Prostate gland (tissue), 2 donors: ENCODE results near the gene GH2. TPM values are rescaled to one million over a fixed set of nuclear protein-coding genes. Genes with fewer than 3 reads are reported as not detected.

Source experiments
- DNase-seq: peaks from one replicate; pipeline ENCODE4 v3.0.0-alpha.2; 2019; ENCODE audit warnings: low spot score
- H3K27ac ChIP-seq, 2 donors: fragments of 200-600 bp; sonication (generic); 2 replicates each; pipeline ENCODE4 v1.5.1; 2017 to 2019
- H3K27me3 ChIP-seq: fragments of 200-600 bp; sonication (generic); replicated peaks from 2 replicates; pipeline ENCODE4 v1.5.1; 2019; ENCODE audit not compliant: insufficient read depth
- H3K36me3 ChIP-seq, 2 donors: fragments of 200-600 bp; sonication (generic); 1 replicate in 1 of 2; 2 replicates in 1 of 2; pipeline versions ENCODE4 v1.5.1 to v1.8.1; 2017 to 2019
- H3K4me1 ChIP-seq: fragments of 200-600 bp; sonication (generic); replicated peaks from 2 replicates; pipeline ENCODE4 v1.5.1; 2019
- H3K4me3 ChIP-seq, 2 donors: fragments of 200-600 bp; sonication (generic); 2 replicates each; pipeline ENCODE4 v1.5.1; 2017 to 2019
- H3K9me3 ChIP-seq: fragments of 200-600 bp; sonication (generic); 2 replicates; pipeline ENCODE4 v1.5.1; 2017
- CTCF ChIP-seq, 4 experiments: fragments of 200-600 bp in 2 of 4; fragments of 450-650 bp in 2 of 4; sonication (generic) in 2 of 4; IDR thresholded peaks; 1 replicate in 3 of 4; 2 replicates in 1 of 4; pipeline ENCODE4 v1.5.1; 2016 to 2019; ENCODE audit warnings: antibody characterized with exemption in 4 of 4, mild to moderate bottlenecking in 2 of 4, moderate library complexity in 2 of 4
- POLR2A ChIP-seq: fragments of 450-650 bp; IDR thresholded peaks from one replicate; pipeline ENCODE4 v1.6.1; 2016; ENCODE audit warnings: antibody characterized with exemption, mild to moderate bottlenecking
- POLR2AphosphoS5 ChIP-seq: sonication (generic); formaldehyde crosslinking; IDR thresholded peaks from one replicate; pipeline ENCODE4 v1.6.1; 2017; ENCODE audit warnings: antibody characterized with exemption
- WGBS: methylation state at CpG from one replicate; pipeline ENCODE4 v1.1.5; 2018; 5-methylcytosine and 5-hydroxymethylcytosine counted together
- intact Hi-C: fragments of 100-400 bp; cut with DNase I; formaldehyde crosslinking; loops from one replicate; pipeline ENCODE4 v1.14.2; 2022
- total RNA-seq, 2 donors: library from RNA; depleted of rRNA; stranded (reverse); fragments of >200 nt; gene quantifications; one replicate each; pipeline ENCODE4 v1.1.0, GENCODE V29; 2016

The GH2 gene
- total RNA-seq, 2 donors from 2014 or later, result not detected

DNA sequence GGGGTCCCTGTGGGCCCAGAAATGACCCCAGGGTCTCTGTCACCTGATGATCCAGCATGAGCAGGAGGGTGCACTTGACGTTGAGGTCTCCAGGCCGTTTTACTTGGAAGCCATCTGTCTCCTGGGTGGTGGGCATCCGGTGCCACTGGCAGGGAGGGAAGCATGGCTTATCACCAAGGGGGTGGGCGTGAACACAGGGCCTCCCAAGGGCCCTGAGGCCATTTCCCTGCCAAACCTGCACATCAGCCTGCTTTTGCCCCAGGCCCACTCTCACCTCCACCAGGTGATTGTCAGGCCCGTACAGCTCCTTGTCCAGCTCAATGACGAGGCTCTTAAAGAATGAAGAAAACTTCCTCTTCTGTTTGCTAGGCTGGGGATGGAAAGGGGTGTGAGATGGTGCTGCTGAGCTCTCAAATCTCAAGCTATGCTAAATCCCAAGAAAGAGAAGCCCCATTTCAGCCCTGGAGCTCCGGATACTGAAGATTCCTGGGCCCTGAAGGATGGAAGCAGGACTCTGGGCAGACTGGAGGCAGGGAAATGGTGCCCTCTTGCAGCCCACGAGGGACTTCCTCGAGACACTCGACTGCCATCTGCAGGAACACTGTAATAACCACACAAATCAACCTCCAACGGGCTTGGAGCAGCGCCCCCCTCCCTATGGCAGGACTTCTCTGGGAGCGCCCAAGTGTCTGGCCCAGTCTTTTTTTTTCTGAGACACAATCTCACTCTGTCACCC is 47.1 kb downstream of the GH2 start:
- Histone ChIP-seq H3K4me1 (peaks cover 23% of the 10 kb centered on the region), H3K27ac (peak overlapping the region; percentile 17 to 35), H3K4me3 (no peak overlapping the region), H3K9me3 (no peaks in the 10 kb centered on the region), H3K27me3 (no peaks in the 10 kb centered on the region), H3K36me3 (peaks cover 34 to 49% of the 10 kb centered on the region in 2 donors)
- WGBS, result 35% methylated on average over 13 of the region's 13 CpGs
- TF ChIP-seq POLR2AphosphoS5, result peak; percentile 51
- TF ChIP-seq CTCF (IDR thresholded peaks at IDR 0.05), result peak in 3 of 4 experiments; percentile 25 to 62 (median 57)
- no peak for TF ChIP-seq POLR2A
- peak; percentile 60 for DNase-seq
- intact Hi-C loops, result no loop called here

- Histone ChIP-seq H3K36me3 (peaks cover 34 to 49% of the 10 kb centered on the region in 2 donors), H3K4me1 (peaks cover 16% of the 10 kb centered on the region), H3K27me3 (no peaks in the 10 kb centered on the region), H3K4me3 (no peak overlapping the region), H3K9me3 (no peaks in the 10 kb centered on the region), H3K27ac (no peak overlapping the region)
- 87% methylated on average over 15 of the region's 15 CpGs for WGBS
- TF ChIP-seq CTCF (IDR thresholded peaks at IDR 0.05) (no peak), POLR2AphosphoS5 (no peak), POLR2A (no peak)
- DNase-seq, result no peak
- intact Hi-C loops, result no loop called here
Observed at GRCh38 chr17:63833741-63834373, 47.9 kb downstream of the GH2 start.

DNA sequence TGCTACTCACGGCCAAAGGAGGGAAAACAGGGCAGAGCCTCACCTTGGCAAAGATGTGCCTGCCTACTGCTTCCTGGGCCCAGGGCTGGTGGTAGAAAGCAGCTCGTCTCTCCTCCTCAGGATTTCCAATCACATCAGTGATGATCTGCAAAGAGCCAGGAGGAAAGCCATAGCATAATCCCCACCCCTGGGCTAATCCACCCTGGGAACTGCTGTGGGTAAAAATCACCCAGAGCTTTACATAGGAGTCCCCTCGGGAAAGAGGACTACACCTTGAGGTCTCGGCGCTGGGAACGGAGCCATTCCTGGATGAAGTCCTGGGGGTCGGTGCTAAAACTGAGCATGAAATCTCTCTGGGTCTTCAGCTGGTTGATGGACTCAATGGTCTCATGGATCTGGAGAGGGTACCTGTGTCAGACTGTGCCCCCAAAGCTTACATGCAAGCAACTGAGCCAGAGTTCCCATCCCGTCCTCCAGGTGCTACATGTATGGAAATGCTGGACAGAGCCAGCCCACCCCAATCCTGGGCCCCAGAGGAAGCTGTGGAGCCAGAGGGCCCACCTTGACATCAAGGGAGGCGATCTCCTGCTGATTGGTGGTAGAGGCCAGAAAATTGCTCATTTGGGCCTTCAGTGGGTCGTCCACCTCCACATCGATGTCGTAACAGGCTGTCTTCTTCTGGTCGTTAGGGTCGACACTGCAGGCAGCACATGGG is 48.6 kb downstream of the GH2 start:
- Histone ChIP-seq H3K27me3 (no peaks in the 10 kb centered on the region), H3K27ac (no peak overlapping the region), H3K4me1 (peaks cover 15% of the 10 kb centered on the region), H3K4me3 (no peak overlapping the region), H3K36me3 (peaks cover 34 to 49% of the 10 kb centered on the region in 2 donors), H3K9me3 (no peaks in the 10 kb centered on the region)
- WGBS, result 78% methylated on average over 13 of the region's 14 CpGs
- DNase-seq, result no peak
- TF ChIP-seq CTCF (IDR thresholded peaks at IDR 0.05) (no peak), POLR2A (no peak), POLR2AphosphoS5 (no peak)
- intact Hi-C loops, result no loop called here

GRCh38 chr17:63832455-63832854 is 49.3 kb downstream of the GH2 start:
- H3K4me3 ChIP-seq, result no peak overlapping the region
- H3K36me3 ChIP-seq, result peaks cover 34 to 49% of the 10 kb centered on the region in 2 donors
- TF ChIP-seq CTCF (IDR thresholded peaks at IDR 0.05) (no peak), POLR2AphosphoS5 (no peak), POLR2A (no peak)
- H3K27me3 ChIP-seq, result no peaks in the 10 kb centered on the region
- H3K4me1 ChIP-seq, result peaks cover 8% of the 10 kb centered on the region
- H3K9me3 ChIP-seq, result no peaks in the 10 kb centered on the region
- DNase-seq, result no peak
- 83% methylated on average over 2 of the region's 2 CpGs for WGBS
- intact Hi-C loops, result no loop called here
- no peak overlapping the region for H3K27ac ChIP-seq
